Activated CD8-positive, alpha-beta memory T cell treated with anti-CD3 and anti-CD28 coated beads for 48 hours (primary cell): ENCODE data around the gene GALNT2.
A peak's percentile ranks its signal among the peaks of the same experiment; 100 is the strongest.

Experiments used
- DNase-seq, 3 experiments: peaks; one replicate each; pipeline ENCODE4 v3.0.0-alpha.2; 2020; ENCODE audit warnings: low read depth in 2 of 3, low spot score in 2 of 3

GALNT2 gene

DNA sequence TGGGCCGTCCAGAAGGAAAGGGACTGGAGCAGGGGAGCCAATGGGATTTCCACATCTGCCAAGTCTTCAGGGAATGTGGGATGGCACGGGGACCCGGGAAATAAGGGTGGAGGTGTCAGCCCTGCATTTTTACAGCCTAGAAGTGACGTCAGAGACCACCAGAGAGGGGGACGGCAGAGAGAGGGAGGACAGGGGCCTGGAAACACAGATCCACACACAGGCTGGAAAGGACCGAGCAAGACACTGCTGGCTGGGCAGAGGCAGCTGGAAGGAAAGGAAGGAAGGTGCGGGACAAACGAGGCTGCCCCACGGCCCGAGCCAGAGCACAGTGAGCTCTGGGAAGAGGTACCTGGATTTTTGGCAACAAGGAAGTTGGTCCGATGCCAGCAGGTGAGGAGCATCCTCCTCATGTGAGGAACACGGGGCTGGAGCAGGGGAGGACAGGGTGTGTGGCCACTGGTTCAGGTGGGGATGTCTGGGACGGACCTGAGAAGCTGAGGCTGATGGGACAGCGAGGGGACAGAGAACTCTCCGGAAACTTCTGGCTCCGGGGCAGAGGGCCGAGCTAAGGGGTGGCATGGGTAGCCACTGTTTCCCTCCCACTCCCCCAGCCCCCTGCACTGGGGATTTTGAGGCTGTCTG, 220.8 kb downstream of the GALNT2 start:
- DNase-seq = no peak

DNA sequence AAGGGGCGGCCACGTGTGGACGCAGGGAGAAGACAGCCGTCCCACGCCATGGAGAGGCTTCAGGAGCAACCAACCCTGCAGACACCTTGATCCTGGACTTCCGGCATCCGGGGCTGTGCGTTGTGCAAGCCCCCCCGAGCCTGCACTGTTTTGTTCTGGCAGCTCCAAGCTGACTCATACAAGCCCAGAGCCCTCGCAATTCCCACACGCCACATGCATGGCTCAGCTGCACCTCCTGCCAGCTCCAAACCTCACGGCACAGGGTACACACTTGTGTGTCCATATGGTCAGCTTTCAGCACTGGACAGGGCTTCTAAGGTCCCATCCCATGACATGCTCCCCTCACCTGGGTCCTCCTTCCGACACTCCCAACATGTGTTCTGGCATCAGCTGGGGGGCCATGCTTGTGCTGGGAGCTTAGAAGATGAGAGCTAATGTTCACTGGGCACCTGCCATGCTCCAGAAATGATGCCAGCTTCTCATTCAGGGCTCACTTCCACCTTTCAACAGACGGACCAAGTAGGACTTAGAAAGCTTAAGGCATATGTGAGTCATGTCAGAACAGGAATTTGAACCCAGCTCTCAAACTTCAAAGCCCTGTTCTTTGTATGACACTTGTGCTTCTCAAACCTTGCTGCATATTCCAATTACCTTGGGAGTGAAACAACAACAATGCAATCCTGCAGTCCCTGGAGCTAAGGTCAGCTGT, 221.8 kb downstream of the GALNT2 start:
- DNase-seq = no peak

DNA sequence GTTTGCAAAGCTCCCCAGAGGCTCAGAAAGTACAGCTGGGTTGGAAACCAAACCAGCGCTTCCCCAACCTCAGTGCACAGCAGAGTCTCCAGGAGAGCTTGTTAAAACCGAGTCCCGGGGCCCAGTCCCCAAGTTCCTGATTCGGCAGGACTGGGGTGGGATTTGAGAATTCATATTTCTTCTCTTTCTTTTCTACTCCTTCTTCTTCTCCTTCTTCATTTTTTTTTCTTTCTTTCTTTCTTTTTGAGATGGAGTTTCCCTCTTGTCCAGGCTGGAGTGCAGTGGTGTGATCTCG, 222.3 kb downstream of the GALNT2 start:
- no peak for DNase-seq

DNA sequence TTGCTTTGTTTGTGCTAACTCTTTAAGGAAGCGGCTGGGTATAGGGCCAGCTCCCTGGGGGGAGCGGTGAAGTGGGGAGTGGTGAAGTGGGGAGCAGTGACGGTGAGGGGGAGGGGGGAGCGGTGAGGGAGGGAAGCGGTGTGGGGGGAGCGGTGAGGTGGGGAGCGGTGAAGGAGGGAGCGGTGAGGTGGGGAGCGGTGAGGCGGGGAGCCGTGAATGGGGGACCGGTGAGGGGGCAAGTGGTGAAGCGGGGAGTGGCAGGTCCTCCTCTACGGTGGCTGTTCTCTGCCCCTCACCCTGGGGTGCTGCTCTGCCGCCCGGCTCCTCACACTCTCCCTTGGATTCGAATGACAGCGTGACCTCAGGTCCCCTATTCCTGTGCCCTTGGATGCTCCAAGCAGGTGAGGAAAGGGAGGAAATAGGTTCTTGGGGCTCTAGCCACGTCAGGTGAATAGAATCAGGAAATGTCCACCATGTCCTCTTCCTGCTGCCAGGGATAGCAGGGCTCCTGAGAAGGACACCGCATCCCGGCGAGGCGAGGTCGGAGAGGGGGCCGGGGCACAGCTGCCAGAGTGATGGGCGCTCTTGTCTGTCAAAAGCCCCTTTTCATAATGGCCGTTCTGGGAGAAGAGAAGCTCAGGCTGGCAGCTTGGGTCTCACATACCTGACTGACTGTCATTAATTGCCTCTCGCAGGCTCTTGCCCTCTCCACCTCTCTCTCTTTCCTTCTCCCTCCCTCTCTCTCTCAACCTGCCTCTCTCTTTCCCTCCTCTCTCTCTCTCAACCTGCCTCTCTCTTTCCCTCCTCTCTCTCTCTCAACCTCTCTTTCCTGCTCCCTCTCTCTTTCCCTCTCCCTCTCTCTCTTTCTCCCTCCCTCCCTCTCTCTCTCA, 224.9 kb downstream of the GALNT2 start:
- DNase-seq = no peak

DNA sequence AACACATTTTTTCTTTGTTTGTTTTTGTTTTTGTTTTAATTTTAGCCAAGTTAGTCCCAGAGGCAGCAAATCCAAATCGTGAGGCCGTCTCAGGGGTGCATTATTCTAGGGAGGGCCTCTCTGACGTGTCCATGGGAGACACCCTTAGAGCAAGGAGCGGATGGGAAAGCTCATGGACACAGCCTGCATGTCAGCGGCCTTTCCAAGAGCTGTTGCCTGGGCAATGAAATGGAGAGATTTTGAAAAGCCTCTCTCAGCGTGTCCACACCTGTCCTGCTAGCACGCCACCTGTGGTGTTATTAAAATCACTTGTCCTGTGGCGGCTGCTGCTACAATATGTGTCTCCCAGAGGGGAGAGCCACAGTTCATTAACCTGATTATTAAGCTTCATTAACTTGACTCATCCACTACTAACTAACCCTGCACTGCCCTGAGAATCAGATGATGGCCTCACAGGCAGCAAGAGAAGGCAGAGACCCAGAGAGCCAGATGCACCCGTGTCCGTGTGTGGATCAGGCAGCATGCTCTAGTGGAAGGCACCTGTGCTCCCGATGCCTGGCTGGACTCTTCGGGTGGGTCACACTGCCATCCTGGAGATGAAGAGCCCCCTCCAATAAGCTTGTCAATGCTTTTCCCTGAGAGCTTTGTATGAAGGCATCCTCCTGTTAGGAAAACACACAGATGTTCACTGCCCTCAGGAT, 225.8 kb downstream of the GALNT2 start:
- no peak for DNase-seq

DNA sequence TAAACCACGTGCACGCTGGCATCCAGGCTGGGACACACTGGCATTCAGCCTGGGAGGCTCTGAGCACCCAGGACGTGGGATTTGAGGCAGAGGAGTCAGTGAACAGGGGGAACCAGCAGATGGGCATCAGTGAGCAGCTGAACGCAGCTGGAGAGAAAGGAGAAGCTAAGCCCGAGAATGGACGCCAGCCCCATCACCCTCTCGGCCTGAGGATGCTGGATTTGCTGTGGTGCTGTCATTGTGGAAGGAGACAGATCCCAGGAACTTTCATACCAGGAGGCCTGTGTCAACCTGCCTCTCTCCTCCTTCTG, 226.3 kb downstream of the GALNT2 start:
- DNase-seq = no peak

DNA sequence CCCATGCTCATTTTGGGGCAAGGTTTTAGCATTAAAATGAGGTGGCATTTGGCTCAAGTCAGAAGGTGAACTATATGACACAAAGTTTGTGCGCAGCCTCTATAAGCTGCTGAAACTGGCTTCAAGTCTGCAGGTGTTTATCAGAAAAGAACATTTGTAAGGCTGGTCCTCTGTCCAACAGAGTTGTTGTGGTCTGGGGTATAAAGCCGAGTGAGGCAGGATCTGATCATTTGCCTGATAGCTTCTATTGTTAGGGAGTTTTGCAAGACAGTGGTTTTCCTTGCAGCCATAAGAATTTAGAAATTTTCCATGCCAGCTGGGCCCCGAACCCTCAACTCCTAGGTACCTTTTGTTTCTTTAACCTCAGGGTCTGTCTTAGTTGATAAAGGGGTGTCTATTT, 228.3 kb downstream of the GALNT2 start:
- no peak for DNase-seq

DNA sequence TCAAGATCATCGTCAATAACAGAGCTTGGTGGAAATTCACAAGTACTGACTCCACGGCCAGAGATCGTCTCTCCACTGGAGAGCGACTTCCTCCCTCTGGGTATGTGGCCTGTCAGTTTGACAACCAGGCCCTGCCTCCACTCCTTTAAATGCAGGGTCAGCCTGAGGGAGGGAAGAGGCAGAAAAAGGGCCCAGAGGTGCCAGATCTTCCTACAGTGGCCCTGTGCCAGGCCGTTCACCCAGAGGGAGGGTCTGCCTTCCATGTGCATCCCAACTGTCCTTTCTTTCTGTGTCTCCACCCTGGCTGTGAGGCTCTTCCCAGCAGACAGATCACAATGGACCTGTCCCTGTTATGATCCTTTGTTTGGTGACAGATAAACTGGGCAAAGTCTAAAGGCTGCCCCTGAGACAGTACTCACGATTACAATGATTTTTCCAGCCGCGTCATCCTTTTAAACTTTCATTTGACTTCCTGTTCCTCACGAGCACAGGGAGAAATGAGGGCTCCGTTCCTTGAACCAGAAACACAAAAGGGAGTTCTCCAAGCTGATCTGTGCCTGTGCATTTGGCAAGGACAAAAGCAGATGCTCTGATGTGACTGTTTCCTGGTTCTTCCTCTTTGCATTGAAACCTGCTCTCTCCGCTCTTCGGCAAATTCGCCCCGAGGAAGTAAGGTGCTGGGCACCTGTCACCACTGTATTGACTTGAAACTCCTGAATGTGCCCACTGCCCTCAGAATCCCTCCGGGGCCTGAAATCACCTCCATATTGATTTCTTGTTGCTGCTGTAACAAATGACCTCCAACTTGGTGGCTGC, 232.4 kb downstream of the GALNT2 start:
- DNase-seq = no peak

DNA sequence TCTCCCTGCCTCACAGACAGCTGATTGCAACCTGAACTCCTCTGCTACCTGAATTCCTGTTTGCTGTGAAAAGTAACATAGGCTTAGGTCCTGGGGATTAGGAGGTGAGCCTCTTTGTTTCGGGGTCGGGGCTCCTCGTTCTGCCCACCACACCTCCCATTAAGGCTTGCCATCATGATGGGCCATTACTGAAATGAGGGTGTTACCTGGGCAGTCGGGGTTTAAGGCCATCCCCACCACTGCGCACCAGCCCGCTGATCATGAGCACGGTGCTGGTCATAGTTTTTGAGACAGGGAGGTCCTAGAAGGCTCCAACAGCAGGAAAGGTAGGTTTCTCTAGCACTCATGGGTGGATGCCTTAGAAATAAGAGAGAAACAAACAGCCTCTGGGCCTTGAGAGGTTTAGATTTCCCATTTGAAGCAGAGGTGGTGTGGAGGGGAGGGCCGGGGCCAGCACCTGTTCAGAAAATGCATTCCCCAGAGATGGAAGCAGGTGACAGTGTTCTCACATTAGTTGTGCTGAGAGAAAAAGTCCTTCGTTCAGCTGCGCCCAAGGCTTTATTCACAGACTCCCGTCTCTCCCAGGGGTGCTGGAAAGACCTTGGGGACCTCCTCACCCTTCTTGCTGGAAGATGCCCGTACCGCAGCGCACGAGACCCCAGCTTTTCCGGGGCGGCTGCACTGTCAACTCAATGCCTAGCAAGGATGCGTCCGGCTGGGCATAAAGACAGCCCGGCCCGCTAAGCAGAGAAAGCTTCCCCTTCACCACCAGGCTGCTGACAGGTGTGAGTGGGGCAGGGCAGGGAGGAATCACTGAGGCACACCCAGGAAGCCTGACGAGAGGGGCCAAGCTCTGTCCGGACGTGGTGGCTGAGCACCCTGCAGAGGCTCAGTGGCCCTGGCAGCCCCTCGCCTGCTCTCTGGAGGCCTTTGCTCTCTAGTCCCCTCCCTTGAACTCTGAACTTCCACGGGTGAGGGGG, 233.6 kb downstream of the GALNT2 start:
- DNase-seq = no peak

DNA sequence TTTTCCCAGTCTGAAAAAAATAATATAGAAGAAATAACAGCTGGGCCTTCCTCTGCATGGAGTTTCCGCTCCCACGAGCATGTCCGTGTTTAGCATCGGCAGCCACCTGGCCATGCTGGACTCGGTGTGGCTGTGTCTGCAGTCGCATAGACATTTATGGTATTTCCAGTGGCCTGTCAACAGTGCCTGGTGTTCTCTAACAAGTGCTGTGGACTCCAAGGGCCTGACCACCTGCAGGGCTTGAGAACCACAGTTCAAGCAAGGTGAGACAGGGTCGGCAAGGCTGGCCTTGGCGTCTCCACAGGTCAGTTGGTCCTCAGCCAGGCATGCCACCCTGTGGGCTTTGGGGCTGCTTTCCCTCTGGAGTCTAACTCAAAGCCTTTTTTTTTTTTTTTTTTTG, 234.3 kb downstream of the GALNT2 start:
- DNase-seq = no peak

DNA sequence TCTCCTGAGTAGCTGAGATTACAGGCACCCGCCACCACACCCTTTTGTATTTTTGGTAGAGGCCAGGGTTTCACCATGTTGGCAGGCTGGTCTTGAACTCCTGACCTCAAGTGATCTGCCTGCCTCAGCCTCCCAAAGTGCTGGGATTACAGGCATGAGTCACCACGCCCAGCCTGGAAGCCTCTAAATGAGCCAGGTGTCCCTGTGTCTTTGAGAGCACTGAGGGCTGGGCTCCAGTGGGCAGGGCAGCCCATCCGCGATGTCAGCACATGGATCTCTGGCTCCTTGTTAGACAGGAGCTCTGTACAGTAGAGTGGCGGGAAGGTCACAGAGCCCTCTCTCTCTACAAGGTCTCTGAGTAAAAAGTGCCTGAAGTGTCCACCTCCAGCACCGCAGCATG, 234.8 kb downstream of the GALNT2 start:
- no peak for DNase-seq

DNA sequence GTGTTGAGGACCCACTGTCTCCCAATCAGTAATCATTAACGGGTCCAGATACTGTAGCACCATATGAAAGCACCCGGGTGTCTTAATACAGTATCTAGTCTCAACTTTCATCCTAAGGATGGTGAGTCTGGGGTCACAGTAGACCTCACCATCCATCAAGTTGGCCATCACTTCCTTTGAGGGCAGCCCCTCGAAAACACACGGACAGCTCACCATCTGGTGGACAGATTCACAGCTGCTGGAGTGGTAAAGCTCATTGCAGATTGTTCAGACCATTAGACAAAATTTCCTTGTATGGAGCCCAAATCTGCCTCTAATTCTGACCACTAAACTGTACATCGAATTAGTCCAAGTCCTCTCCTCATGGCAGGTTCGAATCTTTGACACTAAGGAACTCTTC, 236.0 kb downstream of the GALNT2 start:
- no peak for DNase-seq

DNA sequence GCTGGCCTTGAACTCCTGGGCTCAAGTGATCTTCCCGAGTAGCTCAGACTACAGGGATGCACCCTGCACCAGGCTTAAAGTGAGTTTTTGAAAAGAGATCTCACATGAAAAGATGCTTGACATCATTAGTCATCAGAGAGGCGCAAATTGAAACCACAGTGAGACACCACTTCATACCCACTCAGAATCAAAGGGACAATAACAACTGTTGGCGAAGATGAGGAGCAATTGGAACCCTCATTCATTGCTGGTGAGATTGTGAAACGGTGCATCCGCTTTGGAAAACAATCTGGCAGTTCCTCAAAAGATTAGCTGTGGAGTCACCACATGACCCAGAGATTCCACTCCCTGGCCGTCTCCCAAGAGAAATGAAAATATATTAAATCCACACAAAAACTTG, 236.8 kb downstream of the GALNT2 start:
- DNase-seq = no peak

DNA sequence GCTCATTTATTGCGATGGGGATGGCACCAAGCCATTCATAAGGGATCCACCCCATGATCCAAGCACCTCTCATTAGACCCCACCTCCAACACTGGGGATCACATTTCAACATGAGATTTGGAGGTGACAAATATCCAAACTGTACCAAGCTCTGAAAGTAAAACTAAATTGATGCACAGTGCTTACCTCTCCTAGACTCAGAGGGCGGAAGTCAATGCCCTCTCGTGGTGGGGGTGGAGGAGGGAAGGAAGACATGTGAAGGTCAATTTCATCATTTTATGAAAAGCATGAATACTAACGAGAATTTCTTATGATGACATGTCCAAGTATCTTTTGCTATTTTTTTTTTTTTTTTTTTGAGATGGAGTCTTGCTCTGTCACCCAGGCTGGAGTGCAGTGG, 239.1 kb downstream of the GALNT2 start:
- peak in 1 of 3 experiments; percentile 7 for DNase-seq

DNA sequence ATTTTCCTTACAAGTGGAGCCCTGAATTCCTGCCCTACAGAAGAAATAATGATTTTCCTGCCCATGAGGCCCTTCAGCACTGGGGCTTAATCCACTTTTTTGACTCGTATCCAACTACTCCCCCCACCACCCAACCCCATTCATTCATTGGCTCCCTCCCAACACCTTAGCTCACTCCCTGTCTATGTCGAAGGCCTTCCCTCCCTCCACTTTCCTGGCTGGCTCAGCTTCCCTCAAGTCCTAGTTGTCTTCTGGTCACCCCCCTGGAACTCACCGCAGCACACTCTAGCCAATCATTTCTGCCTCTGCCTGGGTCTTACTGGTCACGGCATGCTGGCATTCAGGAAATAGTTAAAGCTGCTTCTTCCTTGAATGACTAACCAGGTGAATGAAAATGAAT, 240.2 kb downstream of the GALNT2 start:
- no peak for DNase-seq

DNA sequence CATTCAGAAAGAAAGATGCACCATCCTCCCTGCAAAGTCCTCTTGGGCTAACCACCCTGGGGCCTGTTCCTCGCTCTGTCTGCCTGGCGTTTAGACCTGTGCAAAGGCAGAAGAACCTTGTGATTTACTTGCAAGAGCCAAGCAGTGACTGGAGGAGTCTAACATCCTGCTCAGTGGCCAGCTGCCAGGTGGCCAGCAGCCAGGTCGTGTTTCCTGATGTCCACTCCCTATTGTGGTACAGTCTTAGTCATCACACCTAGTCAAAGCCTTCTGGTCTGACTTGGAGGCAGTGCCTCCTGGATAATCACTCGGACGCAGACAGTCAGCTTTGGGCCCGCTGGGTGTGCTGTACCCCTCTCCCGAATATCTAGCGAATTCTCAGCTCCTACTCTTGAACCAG, 241.0 kb downstream of the GALNT2 start:
- no peak for DNase-seq

DNA sequence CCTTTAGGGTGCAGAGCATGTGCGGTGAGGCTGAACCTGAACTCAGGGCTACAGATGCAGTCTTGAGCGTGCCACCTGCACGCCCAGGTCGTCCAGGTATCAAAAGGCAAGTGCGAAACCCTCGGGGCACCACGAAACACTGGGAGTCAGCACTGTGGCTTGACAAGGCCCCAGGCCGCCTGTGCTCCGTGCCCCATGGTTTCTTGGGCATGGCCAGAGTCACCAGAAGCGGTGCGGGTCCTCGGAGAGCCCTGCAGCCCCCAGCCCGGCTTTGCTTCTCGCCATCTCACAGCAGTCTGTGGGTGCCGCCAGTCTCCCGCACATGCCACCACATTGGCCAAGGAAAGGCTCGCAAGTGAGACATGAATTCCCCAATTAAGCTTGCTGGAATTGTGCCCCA, 241.8 kb downstream of the GALNT2 start:
- DNase-seq = no peak

DNA sequence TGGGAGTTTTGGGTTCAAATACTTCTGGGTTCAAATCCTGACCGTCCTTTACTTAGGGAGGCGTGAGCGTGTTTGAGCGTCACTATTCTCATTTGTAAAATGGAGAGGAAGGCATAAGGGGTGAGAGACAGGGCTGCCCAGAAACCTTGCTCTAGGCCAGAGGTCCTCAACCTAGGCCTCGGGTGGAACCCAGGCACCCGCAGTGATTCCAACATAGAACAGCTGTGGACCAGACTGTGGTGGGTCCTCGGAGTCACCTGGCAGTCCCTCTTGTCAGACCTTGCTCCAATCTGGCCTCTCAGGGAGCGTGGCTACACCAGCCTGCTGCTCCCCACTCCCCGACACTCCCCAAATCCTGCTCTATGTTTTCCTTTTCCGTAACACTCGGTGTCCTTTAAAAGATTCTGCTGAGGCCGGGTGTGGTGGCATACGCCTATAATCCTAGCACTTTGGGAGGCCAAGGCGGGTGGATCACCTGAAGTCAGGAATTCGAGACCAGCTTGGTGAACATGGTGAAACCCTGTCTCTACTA, 242.7 kb downstream of the GALNT2 start:
- no peak for DNase-seq

DNA sequence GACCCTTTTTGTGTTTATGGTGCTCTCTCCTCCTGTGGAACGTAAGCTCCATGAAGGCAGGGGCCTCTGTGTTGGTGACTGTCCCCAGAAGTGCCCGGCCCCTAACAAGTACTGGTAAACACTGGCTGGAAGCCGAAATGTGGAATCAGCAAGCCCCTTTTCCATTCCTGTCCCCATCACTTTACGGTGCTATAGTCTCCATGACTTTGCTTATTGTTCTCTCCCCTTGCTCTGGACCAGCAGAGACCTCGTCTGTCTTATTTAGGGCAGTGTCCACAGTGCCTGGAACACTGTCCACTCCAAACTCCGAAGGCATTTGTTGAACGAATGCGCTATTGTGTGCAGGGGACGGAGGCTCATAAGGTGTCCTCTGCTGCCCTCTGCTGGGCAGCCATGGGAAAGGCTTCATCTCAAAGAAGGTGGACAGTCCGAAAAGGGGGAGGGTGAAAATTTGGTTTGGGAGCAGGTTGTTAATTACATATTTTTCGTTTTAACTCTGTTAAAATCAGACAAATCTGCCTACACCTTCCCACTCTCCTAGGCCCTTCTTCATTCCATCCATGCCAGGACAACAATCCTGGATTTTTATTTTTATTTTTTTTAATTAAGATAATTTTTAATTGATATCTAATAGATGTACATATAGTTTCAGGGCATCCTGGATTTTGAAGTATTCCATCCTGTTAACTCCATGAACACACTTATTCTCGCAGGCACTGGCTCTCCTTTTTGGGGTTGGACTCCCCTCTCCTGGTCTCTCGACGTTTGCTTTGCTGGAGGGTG, 243.5 kb downstream of the GALNT2 start:
- peak; percentile 14 to 47 (median 36) for DNase-seq
